Upper lobe of left lung (tissue), 6 donors: ENCODE data around the gene INTS4. TPM values are rescaled to one million over a fixed set of nuclear protein-coding genes. Genes with fewer than 3 reads are reported as not detected.

Source experiments
- ATAC-seq, 2 donors: fragments of 200-7000 bp; cut with Tn5 transposase; one replicate each; pipeline ENCODE4 v1.9.1; 2022; ENCODE audit warnings: mild to moderate bottlenecking in 2 of 2, moderate library complexity in 2 of 2; ENCODE audit not compliant: low FRiP score in 2 of 2
- DNase-seq, 2 donors: peaks; one replicate each; pipeline ENCODE4 v3.0.0-alpha.2; 2019 to 2020
- H3K27ac ChIP-seq, 4 donors: fragments of 200-600 bp; sonication (generic); one replicate each; pipeline ENCODE4 v1.5.1; 2016 to 2019
- H3K27me3 ChIP-seq, 4 donors: fragments of 200-600 bp; sonication (generic); one replicate each; pipeline ENCODE4 v1.5.1; 2017 to 2019
- H3K36me3 ChIP-seq, 4 donors: fragments of 200-600 bp; sonication (generic); one replicate each; pipeline ENCODE4 v1.5.1; 2016 to 2019
- H3K4me1 ChIP-seq, 4 donors: fragments of 200-600 bp; sonication (generic); one replicate each; pipeline ENCODE4 v1.5.1; 2018 to 2019
- H3K4me3 ChIP-seq, 4 donors: fragments of 200-600 bp; sonication (generic); one replicate each; pipeline ENCODE4 v1.5.1; 2017 to 2019; ENCODE audit warnings: mild to moderate bottlenecking in 2 of 4, moderate library complexity in 1 of 4
- H3K9me3 ChIP-seq, 4 donors: fragments of 200-600 bp; sonication (generic); one replicate each; pipeline ENCODE4 v1.5.1; 2018 to 2019
- EP300 ChIP-seq, 4 donors: sonication (generic); formaldehyde crosslinking; IDR thresholded peaks; one replicate each; pipeline ENCODE4 v1.5.1; 2017; ENCODE audit warnings: antibody characterized with exemption in 4 of 4, control low read depth in 2 of 4
- POLR2A ChIP-seq, 4 donors: fragments of 450-650 bp; IDR thresholded peaks; one replicate each; pipeline ENCODE4 v1.5.1; 2016 to 2017; ENCODE audit warnings: antibody characterized with exemption in 4 of 4, mild to moderate bottlenecking in 2 of 4
- POLR2AphosphoS5 ChIP-seq, 2 donors: sonication (generic); formaldehyde crosslinking; IDR thresholded peaks; one replicate each; pipeline ENCODE4 v1.5.1; 2017; ENCODE audit warnings: antibody characterized with exemption in 2 of 2
- WGBS, 2 donors: methylation state at CpG; one replicate each; pipeline ENCODE4 v1.1.5; 2017 to 2018; 5-methylcytosine and 5-hydroxymethylcytosine counted together
- total RNA-seq, 6 donors: library from RNA; depleted of rRNA in 4 of 6; stranded (reverse); fragments of >200 nt in 4 of 6; gene quantifications; one replicate each; pipeline versions ENCODE4 v1.1.0 to v1.2.1, GENCODE V29; 2016 to 2021
- TF ChIP-seq, protein P1 (sequence below), 6 experiments: fragments of 450-650 bp in 4 of 6; fragments of 200-600 bp in 2 of 6; sonication (generic) in 2 of 6; IDR thresholded peaks; one replicate each; pipeline ENCODE4 v1.5.1; 2016 to 2019; ENCODE audit warnings: antibody characterized with exemption in 6 of 6
- donor health status: DM: no; HTN: no; CAD: no; lungs with moderate emphysema.
- donor health status: DM: no; HTN: yes; CAD: no; lungs with severe emphysema.

The INTS4 gene
- total RNA-seq, 6 donors from 2014 or later: 15.3 to 58.7 (median 28.8) TPM

DNA sequence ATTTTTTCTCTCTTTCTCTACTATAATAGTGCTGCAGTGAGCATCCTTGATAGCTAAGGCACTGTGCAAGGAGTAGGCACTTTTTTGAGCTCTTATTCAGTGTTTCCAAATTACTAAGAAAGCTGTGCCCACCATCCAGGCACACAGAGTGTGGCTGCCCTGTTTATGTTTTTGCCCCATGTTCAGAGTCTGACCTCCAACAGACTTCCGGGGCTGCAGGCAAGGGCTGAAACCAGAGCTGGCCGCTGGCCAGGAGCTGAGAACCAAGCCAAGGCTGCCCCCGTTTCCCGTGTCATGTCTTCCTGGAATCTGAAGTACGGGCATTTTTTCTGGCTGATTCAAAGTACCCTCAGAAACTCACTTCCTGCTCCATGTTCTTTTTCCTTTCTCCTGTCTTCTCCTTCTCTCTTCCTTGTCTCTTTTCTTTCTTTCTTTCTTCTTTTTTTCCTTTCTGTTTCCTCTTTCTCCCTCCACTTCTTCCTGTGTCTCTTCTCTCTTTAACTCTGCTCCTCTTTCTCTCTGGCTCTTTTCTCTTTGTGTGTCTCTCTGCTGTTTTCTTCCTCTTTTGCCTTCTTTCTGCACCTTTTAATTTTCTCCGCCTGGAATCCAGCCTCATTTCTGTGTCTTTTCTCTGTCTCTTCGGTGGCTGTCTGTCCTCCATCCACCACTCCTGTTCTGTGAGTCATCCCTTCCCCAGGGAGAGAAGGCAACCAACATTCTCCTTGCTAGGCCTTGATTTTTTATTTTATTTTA lies 45.6 kb upstream of the INTS4 start:
- peak overlapping the region; percentile 44 to 73 (median 64) for H3K27ac ChIP-seq
- DNase-seq (peak; percentile 71 to 83), ATAC-seq (peak in 1 of 2 donors; percentile 55)
- H3K4me3 ChIP-seq: peak overlapping the region in 2 of 4 donors; percentile 11 to 21
- peaks cover 12 to 54% (median 16%) of the 10 kb centered on the region in 4 donors for H3K4me1 ChIP-seq
- no peaks in the 10 kb centered on the region for H3K27me3 ChIP-seq
- TF ChIP-seq, protein P1, sequence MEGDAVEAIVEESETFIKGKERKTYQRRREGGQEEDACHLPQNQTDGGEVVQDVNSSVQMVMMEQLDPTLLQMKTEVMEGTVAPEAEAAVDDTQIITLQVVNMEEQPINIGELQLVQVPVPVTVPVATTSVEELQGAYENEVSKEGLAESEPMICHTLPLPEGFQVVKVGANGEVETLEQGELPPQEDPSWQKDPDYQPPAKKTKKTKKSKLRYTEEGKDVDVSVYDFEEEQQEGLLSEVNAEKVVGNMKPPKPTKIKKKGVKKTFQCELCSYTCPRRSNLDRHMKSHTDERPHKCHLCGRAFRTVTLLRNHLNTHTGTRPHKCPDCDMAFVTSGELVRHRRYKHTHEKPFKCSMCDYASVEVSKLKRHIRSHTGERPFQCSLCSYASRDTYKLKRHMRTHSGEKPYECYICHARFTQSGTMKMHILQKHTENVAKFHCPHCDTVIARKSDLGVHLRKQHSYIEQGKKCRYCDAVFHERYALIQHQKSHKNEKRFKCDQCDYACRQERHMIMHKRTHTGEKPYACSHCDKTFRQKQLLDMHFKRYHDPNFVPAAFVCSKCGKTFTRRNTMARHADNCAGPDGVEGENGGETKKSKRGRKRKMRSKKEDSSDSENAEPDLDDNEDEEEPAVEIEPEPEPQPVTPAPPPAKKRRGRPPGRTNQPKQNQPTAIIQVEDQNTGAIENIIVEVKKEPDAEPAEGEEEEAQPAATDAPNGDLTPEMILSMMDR (IDR thresholded peaks at IDR 0.05): no peak
- TF ChIP-seq EP300 (IDR thresholded peaks at IDR 0.05): no peak
- TF ChIP-seq POLR2AphosphoS5 (IDR thresholded peaks at IDR 0.05): peak in 1 of 2 donors; percentile 18
- TF ChIP-seq POLR2A (IDR thresholded peaks at IDR 0.05): no peak
- H3K9me3 ChIP-seq: no peaks in the 10 kb centered on the region
- no peaks in the 10 kb centered on the region for H3K36me3 ChIP-seq
- WGBS, 2 donors: 21 to 24% methylated on average over 7 of the region's 7 CpGs

DNA sequence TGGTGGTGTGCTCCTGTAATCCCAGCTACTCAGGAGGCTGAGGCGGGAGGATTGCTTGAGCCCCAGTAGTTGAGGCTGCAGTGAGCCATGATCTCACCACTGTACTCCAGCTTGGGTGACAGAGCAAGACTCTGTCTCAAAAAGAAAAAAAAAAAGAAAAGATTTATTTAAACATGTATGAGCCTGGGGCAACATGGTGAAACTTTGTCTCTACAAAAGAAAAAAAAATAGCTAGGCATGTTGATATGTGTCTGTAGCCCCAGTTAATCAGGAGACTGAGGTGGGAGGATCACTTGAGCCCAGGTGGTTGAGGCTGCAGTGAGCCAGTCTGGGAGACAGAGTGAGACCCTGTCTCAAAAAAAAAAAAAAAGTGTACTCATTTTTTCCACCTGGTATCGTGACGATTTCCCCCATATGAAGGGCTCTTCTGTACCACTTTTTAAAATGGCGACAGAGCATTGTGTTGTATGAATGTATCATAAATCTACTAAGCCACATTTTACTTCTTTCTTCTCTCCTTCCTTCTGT lies 45.0 kb upstream of the INTS4 start:
- no peak for TF ChIP-seq EP300 (IDR thresholded peaks at IDR 0.05)
- H3K27me3 ChIP-seq: no peaks in the 10 kb centered on the region
- no peak for ATAC-seq
- WGBS, 2 donors: 73 to 81% methylated on average over 4 of the region's 4 CpGs
- peak overlapping the region in 1 of 4 donors; percentile 21 for H3K4me3 ChIP-seq
- peaks cover 8 to 50% (median 14%) of the 10 kb centered on the region in 4 donors for H3K4me1 ChIP-seq
- peak overlapping the region; percentile 46 to 73 (median 64) for H3K27ac ChIP-seq
- no peak for DNase-seq
- no peaks in the 10 kb centered on the region for H3K36me3 ChIP-seq
- no peaks in the 10 kb centered on the region for H3K9me3 ChIP-seq

DNA sequence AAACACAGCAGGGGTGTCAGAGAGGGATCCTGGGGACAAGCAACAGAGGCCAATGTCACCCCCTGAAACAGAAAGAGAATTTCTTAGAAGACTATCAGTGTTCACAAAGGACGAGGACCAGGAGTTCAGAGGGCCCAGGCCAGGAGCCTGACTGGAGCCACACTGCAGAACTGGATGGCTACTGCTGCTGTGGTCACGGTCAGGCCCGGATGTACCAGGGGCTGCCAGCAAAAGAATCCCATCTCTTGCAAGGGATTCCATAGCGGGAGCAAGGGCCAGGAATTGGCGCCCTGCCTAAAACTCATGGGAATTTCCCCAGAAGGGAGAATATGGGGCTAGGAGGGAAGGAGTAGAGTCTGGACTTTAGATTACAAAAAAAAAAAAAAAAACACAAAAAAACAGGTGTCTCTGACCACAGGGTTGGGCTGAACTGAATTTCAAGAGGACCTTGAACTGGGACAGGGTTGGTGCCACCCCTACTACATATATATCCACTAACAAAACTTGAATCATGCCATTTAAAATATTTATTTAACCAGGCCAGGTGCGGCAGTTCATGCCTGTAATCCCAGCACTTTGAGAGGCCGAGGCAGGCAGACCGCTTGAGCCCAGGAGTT lies 44.3 kb upstream of the INTS4 start:
- Histone ChIP-seq H3K36me3 (no peaks in the 10 kb centered on the region), H3K27me3 (no peaks in the 10 kb centered on the region), H3K27ac (peak overlapping the region in 2 of 4 donors; percentile 10 to 56), H3K4me3 (no peak overlapping the region), H3K4me1 (peaks cover 8 to 43% (median 14%) of the 10 kb centered on the region in 4 donors), H3K9me3 (no peaks in the 10 kb centered on the region)
- WGBS, 2 donors: 73 to 78% methylated on average over 8 of the region's 8 CpGs
- no peak for DNase-seq
- no peak for ATAC-seq
- TF ChIP-seq POLR2A (IDR thresholded peaks at IDR 0.05) (no peak), EP300 (IDR thresholded peaks at IDR 0.05) (no peak), POLR2AphosphoS5 (IDR thresholded peaks at IDR 0.05) (no peak)
- TF ChIP-seq, protein P1 (IDR thresholded peaks at IDR 0.05): no peak

DNA sequence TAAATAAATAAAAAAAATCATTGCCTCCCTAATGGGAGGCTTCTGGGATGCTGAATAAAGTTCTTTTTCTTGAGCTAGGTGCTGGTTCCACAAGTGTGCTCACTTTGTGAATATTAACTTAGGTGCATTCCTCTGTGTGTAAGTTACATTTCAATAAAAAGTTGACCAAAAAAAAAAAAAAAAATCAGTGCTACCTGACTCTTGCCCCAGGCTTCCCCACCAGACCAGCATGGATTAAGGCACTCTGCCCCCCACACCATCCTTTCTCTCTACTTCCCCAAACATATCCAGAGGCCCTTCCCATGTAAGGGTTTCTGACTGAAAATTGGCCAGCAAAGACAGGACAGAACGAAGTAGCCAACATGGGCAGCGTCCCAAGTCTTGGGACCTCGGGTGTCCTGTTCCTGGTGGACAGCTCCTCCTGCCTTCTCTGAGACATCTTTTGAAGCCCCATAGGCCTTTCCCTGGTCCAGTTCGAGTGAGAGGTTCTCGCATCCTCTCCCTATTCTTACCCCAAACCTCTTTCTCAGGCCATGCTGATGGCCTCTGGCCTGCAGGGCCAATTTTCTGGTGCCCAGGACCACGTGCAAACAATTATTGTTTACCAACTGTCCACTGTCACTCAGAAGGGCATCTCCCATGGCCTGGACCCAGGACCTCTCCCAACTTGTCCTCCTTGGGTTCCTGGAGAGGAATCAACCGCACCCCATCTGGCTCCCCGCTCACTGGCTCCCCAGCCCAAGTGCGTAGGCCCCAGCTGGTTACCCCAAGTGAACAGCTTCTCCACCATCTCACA lies 43.6 kb upstream of the INTS4 start:
- Histone ChIP-seq H3K4me3 (no peak overlapping the region), H3K4me1 (peaks cover 8 to 42% (median 14%) of the 10 kb centered on the region in 4 donors), H3K27me3 (no peaks in the 10 kb centered on the region), H3K27ac (peak overlapping the region in 2 of 4 donors; percentile 47 to 63), H3K9me3 (no peaks in the 10 kb centered on the region), H3K36me3 (no peaks in the 10 kb centered on the region)
- DNase-seq (no peak), ATAC-seq (no peak)
- 85 to 90% methylated on average over 6 to 9 of the region's 9 CpGs for WGBS, 2 donors
- TF ChIP-seq POLR2AphosphoS5 (IDR thresholded peaks at IDR 0.05): no peak
- no peak for TF ChIP-seq POLR2A (IDR thresholded peaks at IDR 0.05)
- no peak for TF ChIP-seq EP300 (IDR thresholded peaks at IDR 0.05)
- TF ChIP-seq, protein P1 (IDR thresholded peaks at IDR 0.05): no peak

DNA sequence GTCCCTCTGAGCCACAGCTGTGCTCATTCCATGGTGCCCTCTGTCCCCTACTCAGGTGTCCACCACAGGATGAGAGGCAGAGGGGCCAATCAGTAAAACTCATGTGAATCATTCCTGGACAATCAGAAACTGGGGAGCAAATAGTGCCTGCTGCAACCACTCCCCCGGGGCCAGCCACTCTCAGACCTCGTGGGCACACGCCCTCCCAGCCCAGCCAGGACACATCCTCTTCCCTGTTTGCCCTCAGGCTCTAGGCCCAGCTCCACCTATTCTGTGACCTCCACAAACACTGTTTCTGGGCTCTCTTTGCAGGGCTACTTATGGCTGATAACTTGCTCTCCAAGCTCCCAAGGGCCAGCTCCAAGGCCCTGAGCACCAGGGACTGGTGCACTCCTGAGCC lies 42.6 kb upstream of the INTS4 start:
- Histone ChIP-seq H3K27ac (peak overlapping the region in 2 of 4 donors; percentile 7 to 63), H3K4me1 (peaks cover 8 to 45% (median 14%) of the 10 kb centered on the region in 4 donors), H3K36me3 (no peaks in the 10 kb centered on the region), H3K4me3 (no peak overlapping the region), H3K9me3 (no peaks in the 10 kb centered on the region), H3K27me3 (no peaks in the 10 kb centered on the region)
- WGBS, 2 donors: 23 to 51% methylated on average over 3 of the region's 3 CpGs
- ATAC-seq: peak in 1 of 2 donors; percentile 85
- TF ChIP-seq, protein P1 (IDR thresholded peaks at IDR 0.05): no peak
- peak in 1 of 4 donors; percentile 34 for TF ChIP-seq POLR2A (IDR thresholded peaks at IDR 0.05)
- peak; percentile 62 to 77 for DNase-seq
